Astrocyte (in vitro differentiated cells and primary cell): ENCODE measurements around the gene PIP4K2B. TPM values are rescaled to one million over a fixed set of nuclear protein-coding genes. Genes with fewer than 3 reads are reported as not detected.
A peak's percentile ranks its signal among the peaks of the same experiment; 100 is the strongest.

Source experiments
- DNase-seq: peaks from one replicate; pipeline ENCODE4 v3.0.0-alpha.2; 2010; ENCODE audit warnings: low read depth
- FAIRE-seq: peaks from 2 replicates; lab custom pipeline; 2011; peaks lifted over from hg19 to GRCh38; lab: Jason Lieb, UNC
- H2AFZ ChIP-seq: 2 replicates; pipeline ENCODE4 v1.6.0; 2012; ENCODE audit warnings: low read depth, low read length, inconsistent platforms
- H3K27ac ChIP-seq: 2 replicates; pipeline ENCODE4 v1.5.1; 2011; ENCODE audit warnings: low read depth, low read length, inconsistent platforms
- H3K27me3 ChIP-seq: 2 replicates; pipeline ENCODE4 v1.6.0; 2011; ENCODE audit warnings: low read length, inconsistent platforms; ENCODE audit not compliant: insufficient read depth
- H3K36me3 ChIP-seq: 2 replicates; pipeline ENCODE4 v1.5.1; 2011; ENCODE audit warnings: low read length, inconsistent platforms; ENCODE audit not compliant: insufficient read depth
- H3K4me1 ChIP-seq: 2 replicates; pipeline ENCODE4 v1.5.1; 2011; ENCODE audit warnings: low read length, inconsistent platforms; ENCODE audit not compliant: insufficient read depth
- H3K4me2 ChIP-seq: 2 replicates; pipeline ENCODE4 v1.6.0; 2012; ENCODE audit warnings: low read length, inconsistent platforms
- H3K4me3 ChIP-seq: 2 replicates; pipeline ENCODE4 v1.5.1; 2011; ENCODE audit warnings: low read depth, mild to moderate bottlenecking, low read length, inconsistent platforms; ENCODE audit not compliant: insufficient read depth
- H3K79me2 ChIP-seq: 2 replicates; pipeline ENCODE4 v1.6.0; 2012; ENCODE audit warnings: mild to moderate bottlenecking, low read length, inconsistent platforms; ENCODE audit not compliant: insufficient read depth
- H3K9ac ChIP-seq: 2 replicates; pipeline ENCODE4 v1.6.0; 2012; ENCODE audit warnings: mild to moderate bottlenecking, low read length, inconsistent platforms
- H3K9me3 ChIP-seq: 2 replicates; pipeline ENCODE4 v1.5.1; 2012; ENCODE audit warnings: low read depth, mild to moderate bottlenecking, low read length, inconsistent platforms; ENCODE audit not compliant: insufficient read depth
- H4K20me1 ChIP-seq: 2 replicates; pipeline ENCODE4 v1.6.0; 2012; ENCODE audit warnings: low read length, inconsistent platforms; ENCODE audit not compliant: insufficient read depth
- H3K27ac Mint-ChIP-seq: one replicate; pipeline ENCODE4 v1.8.0; 2021; ENCODE audit warnings: mild to moderate bottlenecking, mixed read lengths; ENCODE audit not compliant: unreplicated experiment
- H3K27me3 Mint-ChIP-seq: one replicate; pipeline ENCODE4 v1.8.0; 2021; ENCODE audit warnings: low read depth, mixed read lengths; ENCODE audit not compliant: unreplicated experiment
- H3K36me3 Mint-ChIP-seq: one replicate; pipeline ENCODE4 v1.8.0; 2021; ENCODE audit warnings: low read depth, mixed read lengths; ENCODE audit not compliant: unreplicated experiment
- H3K4me1 Mint-ChIP-seq: one replicate; pipeline ENCODE4 v1.8.0; 2021; ENCODE audit warnings: low read depth, mixed read lengths; ENCODE audit not compliant: unreplicated experiment
- H3K4me3 Mint-ChIP-seq: one replicate; pipeline ENCODE4 v1.8.0; 2021; ENCODE audit warnings: mild to moderate bottlenecking, moderate library complexity, mixed read lengths; ENCODE audit not compliant: unreplicated experiment
- H3K9me3 Mint-ChIP-seq: one replicate; pipeline ENCODE4 v1.8.0; 2021; ENCODE audit warnings: mild to moderate bottlenecking, mixed read lengths; ENCODE audit not compliant: unreplicated experiment
- EZH2 ChIP-seq: IDR thresholded peaks from 2 replicates; pipeline ENCODE4 v1.6.1; 2012; ENCODE audit warnings: mild to moderate bottlenecking, low read length, inconsistent platforms; ENCODE audit not compliant: insufficient read depth
- total RNA-seq: library from RNA; stranded (reverse); gene quantifications from 2 replicates; pipeline ENCODE4 v1.2.1, GENCODE V29; 2021
- TF ChIP-seq, protein P1 (sequence below): IDR thresholded peaks from 2 replicates; pipeline ENCODE4 v1.5.1; 2011; ENCODE audit warnings: low read depth, mild to moderate bottlenecking, inconsistent platforms, low read length, moderate library complexity; ENCODE audit not compliant: insufficient read depth

PIP4K2B gene
- total RNA-seq, 1 donor from 2014 or later = 58.2 TPM

DNA sequence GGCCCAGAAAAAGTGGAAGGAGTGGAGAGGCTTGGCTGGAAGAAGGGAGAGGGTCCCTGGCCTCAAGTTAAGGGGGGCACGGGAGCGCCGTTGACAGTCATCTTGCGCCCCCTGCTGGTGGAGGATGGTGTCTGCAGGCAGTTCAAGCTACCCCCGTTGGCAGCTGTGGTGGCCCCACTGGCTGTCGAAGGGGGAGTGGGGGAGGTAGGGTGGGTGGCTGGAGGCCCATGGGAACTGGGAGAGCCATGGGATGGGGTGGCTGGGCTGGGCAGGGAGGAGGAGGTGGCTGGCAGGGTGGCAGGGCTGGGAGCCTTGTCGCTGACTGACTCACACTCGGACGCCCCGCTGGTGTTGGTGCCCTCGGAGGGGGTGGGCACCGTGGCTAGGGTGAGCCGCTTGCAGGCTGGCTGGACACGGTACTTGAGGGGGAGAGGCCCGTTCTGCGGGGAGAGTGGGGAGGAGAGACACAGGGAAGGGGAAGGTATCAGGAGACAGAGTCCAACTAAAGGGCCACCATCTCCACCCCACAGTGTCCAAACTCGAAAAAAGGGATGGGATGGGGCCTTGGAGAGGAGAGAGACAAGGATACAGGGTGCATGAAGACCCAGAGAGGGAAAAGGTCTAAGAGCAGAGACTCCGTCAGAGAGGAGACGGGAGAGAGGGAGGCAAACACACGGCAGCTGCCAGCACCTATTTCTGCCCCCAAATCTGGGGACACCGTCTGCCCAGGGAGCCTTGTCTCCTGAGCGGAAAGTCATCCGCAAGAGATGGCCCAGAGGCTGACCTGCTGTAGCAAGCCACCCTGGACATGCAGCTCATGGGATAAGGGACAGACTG is 64.0 kb downstream of the PIP4K2B start:
- H3K27me3 Mint-ChIP-seq = no peaks in the 10 kb centered on the region
- FAIRE-seq (no peak), DNase-seq (no peak)
- peaks cover 5% of the 10 kb centered on the region for H3K4me1 Mint-ChIP-seq
- TF ChIP-seq, protein P1, sequence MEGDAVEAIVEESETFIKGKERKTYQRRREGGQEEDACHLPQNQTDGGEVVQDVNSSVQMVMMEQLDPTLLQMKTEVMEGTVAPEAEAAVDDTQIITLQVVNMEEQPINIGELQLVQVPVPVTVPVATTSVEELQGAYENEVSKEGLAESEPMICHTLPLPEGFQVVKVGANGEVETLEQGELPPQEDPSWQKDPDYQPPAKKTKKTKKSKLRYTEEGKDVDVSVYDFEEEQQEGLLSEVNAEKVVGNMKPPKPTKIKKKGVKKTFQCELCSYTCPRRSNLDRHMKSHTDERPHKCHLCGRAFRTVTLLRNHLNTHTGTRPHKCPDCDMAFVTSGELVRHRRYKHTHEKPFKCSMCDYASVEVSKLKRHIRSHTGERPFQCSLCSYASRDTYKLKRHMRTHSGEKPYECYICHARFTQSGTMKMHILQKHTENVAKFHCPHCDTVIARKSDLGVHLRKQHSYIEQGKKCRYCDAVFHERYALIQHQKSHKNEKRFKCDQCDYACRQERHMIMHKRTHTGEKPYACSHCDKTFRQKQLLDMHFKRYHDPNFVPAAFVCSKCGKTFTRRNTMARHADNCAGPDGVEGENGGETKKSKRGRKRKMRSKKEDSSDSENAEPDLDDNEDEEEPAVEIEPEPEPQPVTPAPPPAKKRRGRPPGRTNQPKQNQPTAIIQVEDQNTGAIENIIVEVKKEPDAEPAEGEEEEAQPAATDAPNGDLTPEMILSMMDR = peak; percentile 59
- no peak for TF ChIP-seq EZH2
- no peak overlapping the region for H3K4me3 Mint-ChIP-seq
- Histone ChIP-seq H3K4me1 (peaks cover 9% of the 10 kb centered on the region), H2AFZ (no peak overlapping the region), H3K27ac (no peak overlapping the region), H3K36me3 (peaks cover 17% of the 10 kb centered on the region), H3K4me2 (no peak overlapping the region), H3K9me3 (no peaks in the 10 kb centered on the region), H4K20me1 (peaks cover 80% of the 10 kb centered on the region), H3K79me2 (peaks cover 16% of the 10 kb centered on the region), H3K9ac (no peak overlapping the region), H3K27me3 (no peaks in the 10 kb centered on the region), H3K4me3 (no peak overlapping the region)
- H3K36me3 Mint-ChIP-seq = peaks cover 21% of the 10 kb centered on the region
- H3K27ac Mint-ChIP-seq = no peak overlapping the region
- no peaks in the 10 kb centered on the region for H3K9me3 Mint-ChIP-seq

DNA sequence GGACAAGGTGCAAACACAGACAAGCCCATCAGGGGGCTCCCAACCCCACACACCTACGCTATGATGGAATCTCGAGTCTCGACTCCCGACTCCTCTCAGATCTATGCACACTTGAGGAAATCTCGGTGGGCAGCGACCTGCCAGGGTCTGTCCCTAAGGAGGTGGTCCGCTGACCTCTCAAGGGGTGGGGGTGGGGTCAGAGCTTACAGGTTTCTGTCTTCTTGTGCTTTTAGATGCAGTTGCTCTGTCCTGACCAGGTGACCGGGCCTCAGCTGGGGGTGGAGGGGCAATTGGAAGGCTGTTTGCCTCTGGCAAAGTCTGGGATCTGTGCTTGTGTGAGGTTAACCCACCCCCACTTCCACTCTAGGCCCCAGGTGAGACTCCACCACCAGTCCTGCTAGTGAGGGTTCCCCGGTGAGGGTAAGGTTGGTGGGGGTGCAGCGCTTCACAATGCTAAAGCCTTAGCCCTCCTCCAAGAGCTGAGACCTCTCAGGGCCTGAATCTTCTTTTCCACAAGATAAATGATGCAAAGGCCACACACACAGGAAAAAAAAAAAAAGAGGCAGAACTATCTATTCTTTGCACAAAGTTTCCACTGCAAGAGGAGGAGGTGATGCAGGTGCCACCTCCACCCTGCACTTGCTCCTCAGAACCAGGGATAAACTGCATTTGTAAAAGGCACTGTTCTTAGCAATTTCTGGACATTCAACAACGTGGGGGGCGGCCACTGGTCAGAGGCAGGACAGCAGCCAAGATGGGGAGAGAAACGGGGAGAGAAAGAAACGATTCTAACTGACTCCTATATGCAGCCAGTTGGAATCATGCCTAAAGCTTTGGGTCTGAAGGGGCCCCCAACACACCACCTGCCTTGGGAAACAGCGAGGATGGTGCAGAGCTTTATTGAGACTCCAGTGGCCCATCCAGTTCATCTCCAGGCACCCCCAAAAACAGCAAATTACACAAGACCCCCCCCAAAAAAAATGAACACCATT is 65.1 kb downstream of the PIP4K2B start:
- no peaks in the 10 kb centered on the region for H3K27me3 Mint-ChIP-seq
- Histone ChIP-seq H3K27me3 (no peaks in the 10 kb centered on the region), H3K79me2 (peaks cover 7% of the 10 kb centered on the region), H4K20me1 (peaks cover 71% of the 10 kb centered on the region), H3K9ac (no peak overlapping the region), H3K4me2 (no peak overlapping the region), H3K4me3 (no peak overlapping the region), H2AFZ (no peak overlapping the region), H3K27ac (no peak overlapping the region), H3K4me1 (peaks cover 15% of the 10 kb centered on the region), H3K9me3 (no peaks in the 10 kb centered on the region), H3K36me3 (peaks cover 17% of the 10 kb centered on the region)
- peaks cover 20% of the 10 kb centered on the region for H3K36me3 Mint-ChIP-seq
- no peak overlapping the region for H3K4me3 Mint-ChIP-seq
- TF ChIP-seq EZH2 = no peak
- TF ChIP-seq, protein P1 = no peak
- no peak for DNase-seq
- no peaks in the 10 kb centered on the region for H3K9me3 Mint-ChIP-seq
- no peak for FAIRE-seq
- no peak overlapping the region for H3K27ac Mint-ChIP-seq
- H3K4me1 Mint-ChIP-seq = peaks cover 5% of the 10 kb centered on the region
